GM23248 (cell line): ENCODE measurements around the gene MYBPC3. TPM values are rescaled to one million over a fixed set of nuclear protein-coding genes. Genes with fewer than 3 reads are reported as not detected.

ENCODE experiments used
- DNase-seq: peaks from one replicate; pipeline ENCODE4 v3.0.0-alpha.2; 2015
- H2AFZ ChIP-seq: fragments of 200-600 bp; sonication (generic); 2 replicates; pipeline ENCODE4 v1.6.1; 2016; ENCODE audit warnings: antibody characterized with exemption
- H3F3A ChIP-seq: fragments of 200-600 bp; sonication (generic); 2 replicates; pipeline ENCODE4 v1.6.1; 2016; ENCODE audit warnings: mild to moderate bottlenecking, antibody characterized with exemption, mixed run types; ENCODE audit not compliant: insufficient read depth
- H3K27ac ChIP-seq: fragments of 200-600 bp; sonication (generic); 2 replicates; pipeline ENCODE4 v1.5.1; 2016; ENCODE audit warnings: mild to moderate bottlenecking
- H3K27me3 ChIP-seq: fragments of 200-600 bp; sonication (generic); replicated peaks from 2 replicates; pipeline ENCODE4 v1.6.1; 2016; ENCODE audit warnings: mild to moderate bottlenecking; ENCODE audit not compliant: insufficient read depth
- H3K36me3 ChIP-seq: fragments of 200-600 bp; sonication (generic); 2 replicates; pipeline ENCODE4 v1.6.1; 2016; ENCODE audit warnings: low read depth, mild to moderate bottlenecking
- H3K4me1 ChIP-seq: fragments of 200-600 bp; sonication (generic); 2 replicates; pipeline ENCODE4 v1.6.1; 2016; ENCODE audit warnings: mild to moderate bottlenecking; ENCODE audit not compliant: insufficient read depth
- H3K4me2 ChIP-seq: fragments of 200-600 bp; sonication (generic); one replicate; pipeline ENCODE4 v1.6.1; 2016; ENCODE audit warnings: mild to moderate bottlenecking; ENCODE audit not compliant: unreplicated experiment
- H3K4me3 ChIP-seq: fragments of 200-600 bp; sonication (generic); 2 replicates; pipeline ENCODE4 v1.5.1; 2016; ENCODE audit warnings: mild to moderate bottlenecking
- H3K79me2 ChIP-seq: fragments of 200-600 bp; sonication (generic); 2 replicates; pipeline ENCODE4 v1.6.1; 2016; ENCODE audit warnings: mild to moderate bottlenecking; ENCODE audit not compliant: insufficient read depth
- H3K9ac ChIP-seq: fragments of 200-600 bp; sonication (generic); 2 replicates; pipeline ENCODE4 v1.6.1; 2016; ENCODE audit warnings: mild to moderate bottlenecking
- H3K9me2 ChIP-seq: fragments of 200-600 bp; sonication (generic); 2 replicates; pipeline ENCODE4 v1.6.1; 2016; ENCODE audit warnings: mixed run types, mild to moderate bottlenecking, moderate library complexity; ENCODE audit not compliant: insufficient read depth
- H3K9me3 ChIP-seq: fragments of 200-600 bp; sonication (generic); one replicate; pipeline ENCODE4 v1.6.1; 2017; ENCODE audit warnings: low read depth
- H4K20me1 ChIP-seq: fragments of 200-600 bp; sonication (generic); 2 replicates; pipeline ENCODE4 v1.6.0; 2016; ENCODE audit not compliant: insufficient read depth
- EZH2 ChIP-seq: fragments of 200-600 bp; sonication (generic); IDR thresholded peaks from 2 replicates; pipeline ENCODE4 v1.6.1; 2018; ENCODE audit warnings: antibody characterized with exemption, mild to moderate bottlenecking; ENCODE audit not compliant: insufficient read depth, poor library complexity, severe bottlenecking
- EZH2phosphoT487 ChIP-seq: fragments of 200-600 bp; sonication (generic); IDR thresholded peaks from 2 replicates; pipeline ENCODE4 v1.6.1; 2018; ENCODE audit warnings: antibody characterized with exemption, moderate library complexity, mild to moderate bottlenecking, low read depth; ENCODE audit not compliant: insufficient read depth
- WGBS, 2 experiments: methylation state at CpG; one replicate each; pipeline ENCODE4 v1.1.6; 2015 to 2017; ENCODE audit warnings: low lambda C conversion rate in 2 of 2, low coverage in 1 of 2; ENCODE audit errors: missing lambda C conversion rate in 2 of 2; 5-methylcytosine and 5-hydroxymethylcytosine counted together
- in situ Hi-C: fragments of 300-500 bp; cut with MboI; formaldehyde crosslinking; loops from 2 replicates; pipeline ENCODE4 v1.15.0; 2020
- polyA plus RNA-seq: library from polyadenylated mRNA; unstranded; fragments of >200 nt; fragmentation: Nextera tagmentation; extraction: Ambion mirVana; gene quantifications from 2 replicates; pipeline ENCODE4 v1.2.1, GENCODE V29; 2016
- total RNA-seq: library from RNA; depleted of rRNA; stranded (reverse); fragments of >200 nt; shearing (Covaris generic); gene quantifications from 2 replicates; pipeline ENCODE4 v1.2.3, GENCODE V29; 2014

The MYBPC3 gene
- total and polyA plus RNA-seq, 2 experiments from 2014 or later: not detected

DNA sequence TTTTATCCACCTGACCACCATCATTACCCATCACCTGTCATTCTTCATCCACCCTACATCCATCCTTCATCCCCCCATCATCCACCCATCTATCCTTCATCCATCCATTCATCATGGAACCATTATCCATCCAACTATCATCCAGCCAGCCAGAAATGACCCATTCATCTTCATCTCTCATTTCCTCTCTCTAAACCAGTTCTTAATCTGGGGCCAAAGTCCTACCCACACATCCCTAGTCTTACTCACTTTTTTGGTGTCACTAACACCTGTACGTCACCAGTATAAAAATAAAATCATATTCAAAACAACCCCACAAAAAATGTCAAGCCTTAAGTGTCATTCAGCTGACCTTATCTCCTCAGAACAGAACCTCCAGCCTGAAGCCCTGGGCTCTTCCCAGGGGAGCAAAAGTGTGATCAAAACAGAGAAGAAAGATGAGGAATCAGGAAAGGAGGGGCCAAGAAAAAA is 13.6 kb upstream of the MYBPC3 start:
- 44% methylated on average over 1 of the region's 1 CpG for WGBS, 2 experiments
- TF ChIP-seq EZH2phosphoT487 (no peak), EZH2 (no peak)
- Histone ChIP-seq H4K20me1 (no peaks in the 10 kb centered on the region), H3K79me2 (no peaks in the 10 kb centered on the region), H3K9me3 (no peaks in the 10 kb centered on the region), H2AFZ (no peak overlapping the region), H3K27me3 (0 out of 2 replicates have a peak, but pooled peaks cover 4% of the 10 kb centered on the region), H3K36me3 (no peaks in the 10 kb centered on the region), H3K4me2 (no peak overlapping the region), H3K4me3 (no peak overlapping the region), H3K27ac (no peak overlapping the region), H3K9me2 (no peaks in the 10 kb centered on the region), H3K4me1 (no peaks in the 10 kb centered on the region; the same call in 1 of the 2 replicates), H3K9ac (no peak overlapping the region), H3F3A (peaks cover 5% of the 10 kb centered on the region; the same call in 1 of the 2 replicates)
- in situ Hi-C loops: no loop called here
- no peak for DNase-seq

DNA sequence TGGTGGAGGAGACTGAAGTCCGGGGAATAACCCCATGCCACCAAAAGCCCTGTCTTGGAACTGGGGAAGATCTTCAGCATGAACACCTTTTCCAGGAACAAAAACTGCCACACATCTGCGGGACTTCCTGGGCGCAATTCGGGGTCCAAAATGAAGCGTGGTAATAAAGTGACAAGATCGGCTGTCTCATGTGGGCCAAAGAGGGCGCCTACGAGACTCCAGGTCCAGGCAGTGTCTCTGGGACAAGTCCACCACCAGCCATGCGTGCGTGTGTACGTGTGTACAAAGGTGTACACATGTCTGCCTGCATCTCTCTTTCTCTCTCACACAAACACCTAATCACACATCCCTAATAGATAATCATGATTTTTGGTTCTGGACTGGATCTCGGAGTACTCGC is 8.9 kb upstream of the MYBPC3 start:
- Histone ChIP-seq H3K9ac (no peak overlapping the region), H3K9me2 (no peaks in the 10 kb centered on the region), H2AFZ (no peak overlapping the region), H4K20me1 (no peaks in the 10 kb centered on the region), H3K4me2 (no peak overlapping the region), H3K4me1 (no peaks in the 10 kb centered on the region), H3K4me3 (no peak overlapping the region), H3K27ac (no peak overlapping the region), H3K79me2 (no peaks in the 10 kb centered on the region), H3K36me3 (no peaks in the 10 kb centered on the region), H3K27me3 (0 out of 2 replicates have a peak, but pooled peaks cover 4% of the 10 kb centered on the region), H3F3A (no peaks in the 10 kb centered on the region), H3K9me3 (no peaks in the 10 kb centered on the region)
- in situ Hi-C loops: no loop called here
- 86 to 88% methylated on average over 13 of the region's 13 CpGs for WGBS, 2 experiments
- TF ChIP-seq EZH2phosphoT487 (no peak), EZH2 (no peak)
- DNase-seq: no peak

DNA sequence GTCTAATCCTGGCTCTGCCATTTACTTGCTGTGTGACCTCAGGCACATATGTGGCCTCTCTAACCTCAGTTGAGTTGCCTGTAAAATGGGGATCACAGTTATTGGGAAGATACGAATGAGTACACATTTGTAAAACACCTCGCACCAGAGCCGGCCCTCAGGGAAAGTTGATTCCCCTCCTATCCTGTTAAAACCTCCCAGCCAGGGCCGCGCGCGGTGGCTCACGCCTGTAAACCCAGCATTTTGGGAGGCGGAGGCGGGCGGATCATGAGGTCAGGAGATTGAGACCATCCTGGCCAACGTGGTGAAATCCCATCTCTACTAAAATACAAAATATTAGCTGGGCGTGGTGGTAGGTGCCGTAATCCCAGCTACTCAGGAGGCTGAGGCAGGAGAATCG is 7.8 kb upstream of the MYBPC3 start:
- no peak for TF ChIP-seq EZH2
- TF ChIP-seq EZH2phosphoT487: no peak
- Histone ChIP-seq H3K9me2 (no peaks in the 10 kb centered on the region), H3K9me3 (no peaks in the 10 kb centered on the region), H3K4me3 (no peak overlapping the region), H4K20me1 (no peaks in the 10 kb centered on the region), H3K27me3 (no peaks in the 10 kb centered on the region), H3K27ac (no peak overlapping the region), H2AFZ (no peak overlapping the region), H3K79me2 (no peaks in the 10 kb centered on the region), H3K9ac (no peak overlapping the region), H3K36me3 (no peaks in the 10 kb centered on the region), H3F3A (0 out of 2 replicates have a peak, but pooled peaks cover 5% of the 10 kb centered on the region), H3K4me2 (no peak overlapping the region), H3K4me1 (no peaks in the 10 kb centered on the region)
- in situ Hi-C loops: no loop called here
- no peak for DNase-seq
- WGBS, 2 experiments: 92 to 94% methylated on average over 15 of the region's 15 CpGs

DNA sequence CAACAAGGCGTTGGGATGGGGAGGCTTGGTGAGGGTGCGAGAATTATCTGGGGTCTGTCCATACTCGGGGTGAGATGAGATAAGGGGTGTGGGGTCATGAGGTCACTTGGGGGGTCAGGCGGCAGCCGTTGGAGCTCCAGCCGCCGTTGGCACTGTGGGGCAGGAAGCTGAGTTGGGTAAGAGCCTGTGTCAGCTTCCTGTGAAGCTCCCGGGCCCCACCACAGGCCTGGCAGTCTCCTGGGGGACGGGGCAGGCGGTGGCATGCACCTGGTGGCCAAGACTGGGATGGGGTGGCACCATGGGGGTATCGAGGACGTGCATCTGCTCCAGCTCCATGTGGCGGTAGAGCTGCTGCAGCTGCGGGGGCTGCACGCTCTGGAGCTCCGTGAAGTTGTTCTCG is 7.1 kb upstream of the MYBPC3 start:
- Histone ChIP-seq H3K9me3 (no peaks in the 10 kb centered on the region), H3F3A (0 out of 2 replicates have a peak, but pooled peaks cover 5% of the 10 kb centered on the region), H2AFZ (no peak overlapping the region), H3K27me3 (no peaks in the 10 kb centered on the region), H3K36me3 (no peaks in the 10 kb centered on the region), H3K4me3 (no peak overlapping the region), H3K4me1 (no peaks in the 10 kb centered on the region), H3K79me2 (no peaks in the 10 kb centered on the region), H3K4me2 (no peak overlapping the region), H4K20me1 (no peaks in the 10 kb centered on the region), H3K9me2 (no peaks in the 10 kb centered on the region), H3K9ac (no peak overlapping the region), H3K27ac (no peak overlapping the region)
- no peak for TF ChIP-seq EZH2
- TF ChIP-seq EZH2phosphoT487: no peak
- 82 to 84% methylated on average over 17 of the region's 17 CpGs for WGBS, 2 experiments
- no peak for DNase-seq
- in situ Hi-C loops: no loop called here

DNA sequence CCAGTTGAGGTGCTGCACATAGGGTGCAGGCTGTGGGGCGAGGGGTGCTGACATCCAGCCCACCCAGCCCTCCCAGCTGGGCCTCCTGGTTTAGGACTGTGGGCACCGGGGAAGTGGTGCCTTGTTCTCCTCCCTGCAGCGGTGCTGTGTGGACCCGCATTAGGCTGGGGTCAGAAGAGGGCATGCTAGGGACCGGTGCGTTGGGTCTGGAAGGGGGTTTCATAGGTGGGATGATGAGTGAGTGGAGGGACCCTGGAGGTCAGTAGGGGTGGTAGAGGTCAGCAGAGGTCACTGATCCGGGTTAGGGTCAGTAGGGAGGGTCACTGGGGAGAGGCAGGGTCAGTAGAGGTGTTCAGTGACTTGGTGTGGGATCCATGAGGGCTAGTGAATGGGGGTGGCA is 6.7 kb upstream of the MYBPC3 start:
- Histone ChIP-seq H3K27me3 (no peaks in the 10 kb centered on the region), H3K4me3 (no peak overlapping the region), H4K20me1 (no peaks in the 10 kb centered on the region), H3K9ac (no peak overlapping the region), H3F3A (0 out of 2 replicates have a peak, but pooled peaks cover 5% of the 10 kb centered on the region), H2AFZ (no peak overlapping the region), H3K4me2 (no peak overlapping the region), H3K27ac (no peak overlapping the region), H3K36me3 (no peaks in the 10 kb centered on the region), H3K4me1 (no peaks in the 10 kb centered on the region), H3K9me2 (no peaks in the 10 kb centered on the region), H3K9me3 (no peaks in the 10 kb centered on the region), H3K79me2 (no peaks in the 10 kb centered on the region)
- in situ Hi-C loops: no loop called here
- 67 to 68% methylated on average over 6 to 7 of the region's 7 CpGs for WGBS, 2 experiments
- TF ChIP-seq EZH2phosphoT487 (no peak), EZH2 (no peak)
- no peak for DNase-seq
